ENCODE measurements around the gene TTLL11.

GRCh38 chr9:121889990-121890563 is 203.0 kb downstream of the TTLL11 start:
- TF ChIP-seq, protein P1, sequence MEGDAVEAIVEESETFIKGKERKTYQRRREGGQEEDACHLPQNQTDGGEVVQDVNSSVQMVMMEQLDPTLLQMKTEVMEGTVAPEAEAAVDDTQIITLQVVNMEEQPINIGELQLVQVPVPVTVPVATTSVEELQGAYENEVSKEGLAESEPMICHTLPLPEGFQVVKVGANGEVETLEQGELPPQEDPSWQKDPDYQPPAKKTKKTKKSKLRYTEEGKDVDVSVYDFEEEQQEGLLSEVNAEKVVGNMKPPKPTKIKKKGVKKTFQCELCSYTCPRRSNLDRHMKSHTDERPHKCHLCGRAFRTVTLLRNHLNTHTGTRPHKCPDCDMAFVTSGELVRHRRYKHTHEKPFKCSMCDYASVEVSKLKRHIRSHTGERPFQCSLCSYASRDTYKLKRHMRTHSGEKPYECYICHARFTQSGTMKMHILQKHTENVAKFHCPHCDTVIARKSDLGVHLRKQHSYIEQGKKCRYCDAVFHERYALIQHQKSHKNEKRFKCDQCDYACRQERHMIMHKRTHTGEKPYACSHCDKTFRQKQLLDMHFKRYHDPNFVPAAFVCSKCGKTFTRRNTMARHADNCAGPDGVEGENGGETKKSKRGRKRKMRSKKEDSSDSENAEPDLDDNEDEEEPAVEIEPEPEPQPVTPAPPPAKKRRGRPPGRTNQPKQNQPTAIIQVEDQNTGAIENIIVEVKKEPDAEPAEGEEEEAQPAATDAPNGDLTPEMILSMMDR (conservative IDR thresholded peaks at IDR 0.05; ENCODE audit: low read length): no peak
- no peak for TF ChIP-seq EZH2phosphoT487 (IDR thresholded peaks at IDR 0.05; ENCODE audit: borderline replicate concordance, low read depth, low read length)
